AML-193 (cell line): ENCODE results near the gene ENTPD2.

ENCODE experiments used
- DNase-seq, 2 experiments: peaks; one replicate each; lab custom pipeline; 2025; lab: John Stamatoyannopoulos, UW

The ENTPD2 gene

DNA sequence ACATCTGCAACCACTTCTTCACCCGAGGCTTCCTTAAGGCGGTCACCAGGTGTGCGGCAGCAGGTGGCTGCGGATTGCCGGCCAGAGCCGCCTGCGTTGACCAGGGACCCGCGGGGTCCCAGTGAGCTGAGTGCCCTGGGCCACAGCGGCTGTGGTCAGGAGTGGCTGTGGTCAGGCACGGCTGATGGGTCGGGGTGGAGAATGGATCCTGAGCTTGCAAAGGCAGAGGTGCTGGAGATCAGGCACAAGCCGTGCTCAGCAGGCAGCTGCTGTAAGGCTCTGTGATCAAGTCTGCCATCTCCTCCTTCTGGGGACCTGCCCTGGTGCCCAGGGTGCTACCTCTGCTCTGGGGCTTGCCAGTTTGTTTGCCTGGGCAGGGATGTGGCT is 25.5 kb upstream of the ENTPD2 start:
- DNase-seq: no peak

DNA sequence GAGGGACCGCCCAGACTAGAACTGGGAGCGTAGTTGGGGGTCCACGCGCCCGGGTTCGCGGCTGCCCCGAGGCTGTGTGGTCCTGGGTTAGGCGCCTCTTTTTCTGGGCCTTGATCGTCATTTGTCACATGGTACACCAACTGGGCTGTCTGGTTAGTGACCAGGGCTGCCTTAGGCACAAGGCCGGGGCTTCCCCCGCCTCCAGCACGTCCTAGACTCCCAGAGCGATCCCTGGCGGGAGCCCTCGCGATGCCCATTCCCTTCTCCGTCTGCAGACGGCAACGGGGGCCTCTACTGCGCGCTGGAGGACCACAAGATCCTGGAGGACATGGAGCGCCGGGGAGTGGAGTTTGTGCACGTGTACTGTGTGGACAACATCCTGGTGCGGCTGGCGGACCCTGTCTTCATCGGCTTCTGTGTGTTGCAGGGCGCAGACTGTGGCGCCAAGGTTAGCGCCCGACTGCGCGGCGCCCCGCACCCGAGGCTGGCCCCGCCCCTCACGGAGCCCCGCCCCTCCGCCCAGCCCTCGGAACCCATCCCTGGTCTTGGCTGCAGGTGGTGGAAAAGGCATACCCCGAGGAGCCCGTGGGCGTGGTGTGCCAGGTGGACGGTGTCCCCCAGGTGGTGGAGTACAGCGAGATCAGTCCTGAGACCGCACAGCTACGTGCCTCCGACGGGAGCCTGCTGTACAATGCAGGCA is 25.0 kb upstream of the ENTPD2 start:
- no peak for DNase-seq

DNA sequence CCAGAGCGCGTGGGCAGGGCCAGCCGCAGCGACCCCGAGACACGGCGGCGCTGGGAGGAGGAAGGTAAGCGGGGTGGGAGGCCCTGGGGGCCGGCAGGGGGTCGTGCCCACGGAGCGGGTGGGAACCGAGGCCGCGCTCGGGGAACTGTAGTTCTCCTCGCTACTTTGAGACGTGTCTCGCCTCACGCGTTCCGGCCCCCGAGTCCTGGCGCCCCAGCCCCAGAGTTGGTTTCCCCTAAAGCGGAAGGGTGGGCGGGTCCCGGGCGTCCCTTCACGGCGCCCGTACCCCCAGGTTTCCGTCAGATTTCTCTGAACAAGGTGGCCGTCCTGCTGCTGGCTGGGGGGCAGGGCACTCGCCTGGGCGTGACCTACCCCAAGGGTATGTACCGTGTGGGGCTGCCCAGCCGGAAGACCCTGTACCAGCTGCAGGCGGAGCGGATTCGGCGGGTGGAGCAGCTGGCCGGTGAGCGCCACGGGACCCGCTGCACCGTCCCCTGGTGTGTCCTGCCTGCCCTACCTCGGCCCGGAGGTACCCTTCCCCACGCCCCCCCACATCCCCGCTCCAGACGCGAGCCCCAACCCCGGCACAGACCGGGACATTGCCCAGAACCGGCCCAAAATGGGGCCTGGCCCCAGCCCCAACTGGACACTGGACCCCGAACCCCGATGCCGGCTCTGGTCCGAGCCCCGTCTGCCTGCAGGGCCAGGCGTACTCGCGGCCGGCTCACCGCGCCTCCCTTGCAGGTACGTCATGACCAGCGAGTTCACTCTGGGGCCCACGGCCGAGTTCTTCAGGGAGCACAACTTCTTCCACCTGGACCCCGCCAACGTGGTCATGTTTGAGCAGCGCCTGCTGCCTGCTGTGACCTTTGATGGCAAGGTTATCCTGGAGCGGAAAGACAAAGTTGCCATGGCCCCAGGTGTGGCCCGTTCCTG is 24.2 kb upstream of the ENTPD2 start:
- DNase-seq: no peak

DNA sequence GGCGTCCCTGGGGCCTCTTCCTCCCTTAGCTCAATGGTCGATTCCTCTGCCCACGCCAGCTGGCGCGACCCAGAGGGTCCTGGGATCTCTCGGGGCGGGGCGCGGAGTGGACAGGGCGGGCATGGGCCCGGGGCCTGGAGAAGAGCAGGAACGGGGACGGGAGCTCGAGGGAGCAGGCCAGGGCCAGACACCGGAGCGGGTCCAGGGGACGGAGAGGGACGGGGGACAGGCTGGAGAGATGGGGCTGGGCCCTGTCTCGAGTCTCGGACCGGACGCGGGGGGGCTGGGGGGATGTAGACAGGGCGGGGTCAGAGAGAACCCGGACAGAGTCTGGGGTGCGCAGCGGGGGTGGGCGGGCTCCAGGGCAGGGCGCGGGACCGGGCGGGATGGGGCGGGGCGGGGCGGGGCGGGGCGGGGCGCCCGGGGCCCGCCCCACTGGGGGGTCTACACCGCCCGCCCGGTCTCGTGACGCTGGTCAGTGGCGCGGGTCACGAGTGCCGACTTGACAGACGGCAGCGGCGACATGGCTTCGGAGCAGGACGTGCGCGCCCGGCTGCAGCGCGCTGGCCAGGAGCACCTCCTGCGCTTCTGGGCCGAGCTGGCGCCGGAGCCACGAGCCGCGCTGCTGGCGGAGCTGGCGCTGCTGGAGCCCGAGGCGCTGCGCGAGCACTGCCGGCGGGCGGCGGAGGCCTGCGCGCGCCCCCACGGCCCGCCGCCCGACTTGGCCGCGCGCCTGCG is 23.3 kb upstream of the ENTPD2 start, which contains the start of gene UAP1L1:
TSS of gene UAP1L1 (plus strand) at position 508 of the 738 bp plus-strand sequence. CDS start at position 524, 16 bp downstream.
- peak; percentile 41 to 57 for DNase-seq

DNA sequence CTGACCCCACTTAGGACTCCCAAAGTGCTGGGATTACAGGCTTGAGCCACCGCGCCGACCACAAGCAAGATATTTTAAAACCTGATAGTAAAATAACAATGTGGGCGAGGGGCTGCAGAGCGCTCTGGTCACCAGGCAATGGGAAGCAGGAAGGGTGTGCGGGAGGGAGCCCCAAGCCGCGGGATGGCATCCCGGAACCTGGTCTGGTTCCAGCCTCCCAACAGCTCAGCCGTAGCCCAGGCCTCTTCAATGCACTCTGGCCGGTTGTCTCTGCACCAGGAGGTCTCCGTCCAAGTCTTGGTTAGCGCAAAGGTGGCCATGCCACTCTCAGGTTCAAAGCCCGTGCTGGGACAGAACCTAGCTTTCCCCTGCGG is 22.8 kb upstream of the ENTPD2 start:
- DNase-seq: no peak

DNA sequence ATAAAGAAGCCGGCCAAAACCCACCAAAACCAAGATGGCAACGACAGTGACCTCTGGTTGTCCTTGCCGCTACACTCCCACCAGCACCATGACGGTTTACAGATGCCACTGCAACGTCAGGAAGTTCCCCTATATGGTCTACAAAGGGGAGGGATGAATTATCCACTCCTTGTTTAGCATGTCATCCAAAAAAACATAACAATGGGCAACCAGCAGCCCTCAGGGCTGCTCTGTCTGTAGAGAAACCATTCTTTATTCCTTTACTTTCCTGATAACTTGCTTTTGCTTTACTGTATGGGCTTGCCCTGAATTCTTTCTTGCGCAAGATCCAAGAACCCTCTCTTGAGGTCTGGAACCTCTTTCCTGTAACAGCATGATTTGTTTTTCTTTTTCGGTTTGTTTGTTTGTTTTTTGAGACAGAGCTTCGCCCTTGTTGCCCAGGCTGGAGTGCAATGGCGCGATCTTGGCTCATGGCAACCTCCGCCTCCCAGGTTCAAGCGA is 21.5 kb upstream of the ENTPD2 start:
- no peak for DNase-seq

DNA sequence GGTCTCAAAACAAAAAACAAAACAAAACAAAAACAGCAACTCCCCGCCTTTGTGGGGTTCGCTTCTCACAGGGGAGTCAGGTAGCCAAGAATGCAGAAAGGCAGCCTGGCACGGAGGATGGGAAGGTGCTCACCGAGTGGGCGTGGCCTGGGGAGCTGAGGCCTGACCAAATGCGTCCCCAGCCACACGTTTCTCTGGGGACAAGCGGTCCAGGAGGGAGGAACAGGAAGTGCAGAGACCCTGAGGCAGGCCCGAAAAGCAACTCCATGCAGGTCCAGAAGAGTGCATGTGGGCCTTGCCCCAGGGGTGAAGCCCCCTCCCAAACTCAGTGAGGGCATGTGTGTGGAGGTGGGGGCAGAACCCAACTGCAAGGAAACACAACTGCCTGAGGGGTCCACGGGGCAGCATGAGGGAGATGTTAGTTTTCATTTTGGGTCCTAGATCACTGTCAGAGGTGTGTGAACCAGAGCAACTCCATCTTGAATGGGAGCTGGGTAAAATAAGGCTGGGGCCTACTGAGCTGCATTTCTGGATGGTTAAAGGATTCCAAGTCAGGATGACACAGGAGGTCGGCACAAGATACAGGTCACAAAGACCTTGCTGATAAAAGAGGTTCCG is 20.9 kb upstream of the ENTPD2 start:
- DNase-seq: no peak

DNA sequence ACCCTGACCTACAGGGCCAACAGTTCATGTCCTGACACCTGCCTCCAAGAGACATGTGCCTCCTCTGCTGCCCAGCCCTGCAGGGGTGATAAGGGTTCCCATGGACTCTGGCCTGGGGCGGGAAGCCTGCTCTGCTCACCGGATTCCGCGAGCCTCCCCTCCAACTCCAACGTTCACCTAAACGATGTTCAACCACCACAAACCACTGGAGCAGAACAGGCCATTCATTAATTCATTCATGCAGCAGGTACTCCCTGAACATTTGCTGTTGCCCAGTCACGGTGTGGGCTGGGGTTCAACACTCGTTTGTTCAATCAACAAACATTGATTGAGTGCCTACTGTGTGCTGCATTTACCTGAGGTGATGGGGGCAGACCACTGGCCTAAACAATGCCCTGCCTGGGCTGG is 20.1 kb upstream of the ENTPD2 start:
- no peak for DNase-seq

DNA sequence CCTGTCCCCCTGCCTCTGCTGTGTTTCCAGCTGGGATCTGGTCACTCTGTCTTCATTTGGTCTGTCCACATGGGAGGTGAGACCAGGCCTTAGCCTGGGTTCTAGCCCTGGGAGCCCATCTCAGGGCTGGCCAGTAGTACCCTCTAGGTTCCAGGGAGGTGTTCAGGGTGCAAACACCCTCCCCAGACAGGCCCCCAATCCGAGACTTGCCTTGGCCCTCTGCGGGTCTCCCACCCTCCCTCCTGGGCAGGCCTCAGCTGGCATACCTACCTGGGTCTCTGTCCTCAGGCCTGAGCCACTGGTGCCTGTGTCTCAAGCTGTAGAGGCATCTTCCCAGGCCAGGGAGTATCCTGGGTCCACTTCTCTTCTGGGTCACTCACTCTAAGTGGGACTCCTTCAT is 17.4 kb upstream of the ENTPD2 start:
- DNase-seq: no peak

DNA sequence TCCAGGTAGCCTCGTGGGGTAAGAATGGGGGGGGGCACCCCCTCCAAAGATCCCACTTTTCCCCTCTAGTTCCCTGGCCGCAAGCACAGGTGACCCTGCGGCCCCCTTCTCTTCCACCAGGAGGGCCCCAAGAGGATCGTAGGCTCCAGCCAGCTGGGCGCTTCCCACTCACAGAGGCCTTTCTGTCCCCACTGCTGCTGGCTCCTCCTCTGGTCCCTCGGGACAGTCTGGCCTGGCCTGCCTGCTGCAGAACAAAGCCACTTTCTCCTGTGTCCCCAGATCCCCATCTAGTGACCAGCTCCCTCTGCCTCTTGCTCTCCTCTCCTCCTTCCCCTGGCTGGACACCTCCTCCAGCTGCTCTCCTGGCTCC is 17.0 kb upstream of the ENTPD2 start:
- no peak for DNase-seq

DNA sequence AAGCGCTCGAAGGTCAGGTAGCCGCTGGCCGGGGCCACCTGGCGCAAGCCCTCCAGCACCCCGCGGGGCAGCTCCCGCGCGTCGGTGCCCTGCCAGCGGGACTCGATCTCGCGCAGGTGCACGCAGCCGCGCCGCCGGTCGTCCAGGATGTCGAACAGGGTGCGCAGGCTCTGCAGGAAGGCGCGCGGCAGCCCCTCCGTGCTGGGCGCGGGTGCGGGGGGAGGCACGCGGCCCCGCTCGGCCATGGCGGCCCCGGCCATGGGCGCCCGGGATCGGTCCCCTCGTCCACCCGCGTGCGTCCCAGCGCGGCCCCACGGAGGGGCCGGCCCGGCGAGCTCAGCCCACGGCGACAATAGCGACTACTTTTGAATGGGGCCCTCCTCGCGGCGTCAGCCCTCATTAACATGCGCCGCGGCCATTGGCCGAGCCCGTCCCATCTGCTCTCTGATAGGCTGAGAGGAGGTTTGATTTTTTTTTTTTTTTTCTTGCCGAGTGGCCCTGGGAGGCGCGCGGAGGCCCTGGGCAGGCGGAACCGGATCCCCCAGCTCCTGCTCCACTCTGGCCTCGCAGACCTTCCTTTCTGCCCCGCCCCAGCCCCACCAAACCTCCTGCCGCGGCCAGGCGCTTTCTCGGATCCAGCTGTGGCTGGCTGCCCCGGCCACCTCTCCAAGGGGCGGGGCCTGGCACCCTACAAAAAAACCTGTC is 16.5 kb upstream of the ENTPD2 start, which contains the start of gene SAPCD2:
TSS of gene SAPCD2 (minus strand) at position 357 of the 705 bp plus-strand sequence. CDS start at position 260, 97 bp downstream.
- DNase-seq: peak; percentile 69 to 90

DNA sequence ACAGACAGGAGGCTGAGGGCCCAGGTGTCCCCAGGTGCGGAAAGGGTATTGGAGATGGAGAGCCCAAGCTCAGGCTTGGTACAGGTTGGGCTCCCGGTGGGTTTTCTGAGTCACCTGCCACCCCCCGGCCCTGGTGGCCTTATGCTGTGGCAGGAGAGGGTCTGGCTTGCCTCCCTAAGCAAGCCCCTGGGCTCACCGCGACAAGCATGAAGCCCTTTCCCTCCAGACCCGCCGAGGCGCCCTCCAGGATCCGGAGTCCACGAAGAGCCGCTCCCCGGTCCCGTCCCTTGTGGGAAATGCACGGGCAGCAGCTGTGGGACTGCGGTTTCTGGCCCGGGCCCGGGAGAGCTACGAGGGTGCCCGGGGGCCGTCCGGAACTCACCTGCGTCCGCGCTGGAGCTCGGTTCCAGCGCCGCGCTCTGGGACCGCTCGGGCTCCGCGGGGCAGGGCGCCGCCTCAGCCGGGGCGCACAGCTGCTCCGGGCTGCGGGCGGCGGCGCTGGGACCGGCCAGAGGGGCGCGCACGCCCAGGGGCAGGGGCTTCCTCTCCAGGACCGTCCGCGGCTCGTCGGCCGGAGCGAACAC is 15.7 kb upstream of the ENTPD2 start:
- no peak for DNase-seq

DNA sequence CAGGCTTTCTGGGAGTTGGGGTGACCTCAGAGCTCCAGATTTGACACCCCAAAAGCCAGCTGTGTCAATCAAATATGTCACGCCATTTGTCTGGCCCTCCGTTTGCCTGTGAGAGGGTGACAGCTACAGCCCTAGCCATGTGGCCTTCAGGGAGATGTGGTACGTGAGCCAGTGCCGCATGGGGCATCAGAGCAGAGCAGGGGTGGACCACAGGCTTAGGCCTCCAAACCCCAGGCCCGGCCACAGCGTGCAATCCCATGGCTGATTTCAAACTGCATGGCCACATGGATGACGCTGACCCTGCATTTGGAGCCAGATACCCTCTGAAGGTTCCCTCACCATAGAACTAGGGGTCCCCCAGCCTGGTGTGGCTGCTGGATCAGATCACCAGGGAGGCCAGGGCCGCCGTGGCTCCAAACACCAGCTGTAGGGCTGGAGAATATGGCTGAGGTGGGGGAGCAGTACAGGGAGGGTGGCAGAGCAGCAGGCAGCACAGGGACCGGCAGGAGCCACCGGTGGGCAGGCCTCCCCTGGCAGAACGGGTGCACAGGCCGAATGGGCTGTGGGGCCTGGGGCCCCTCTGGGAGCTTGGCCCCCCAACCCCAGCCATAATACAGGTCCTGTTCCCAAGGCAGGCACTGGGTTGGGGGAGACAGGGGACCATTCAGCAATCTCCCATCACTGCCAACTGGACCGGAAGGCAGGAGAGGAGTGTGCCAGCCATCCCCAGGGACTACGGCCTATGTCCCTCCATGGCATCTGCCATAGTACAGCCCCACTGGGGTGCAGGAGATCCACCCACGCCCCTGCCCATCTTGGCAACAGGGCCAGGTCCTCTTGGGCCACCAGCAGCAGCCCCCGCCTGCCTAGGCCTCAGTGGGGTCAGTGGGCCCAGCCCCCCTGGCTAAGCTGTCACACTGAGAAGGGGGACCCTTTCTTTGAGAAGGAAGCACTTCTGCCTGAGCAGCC is 15.0 kb upstream of the ENTPD2 start:
- no peak for DNase-seq

DNA sequence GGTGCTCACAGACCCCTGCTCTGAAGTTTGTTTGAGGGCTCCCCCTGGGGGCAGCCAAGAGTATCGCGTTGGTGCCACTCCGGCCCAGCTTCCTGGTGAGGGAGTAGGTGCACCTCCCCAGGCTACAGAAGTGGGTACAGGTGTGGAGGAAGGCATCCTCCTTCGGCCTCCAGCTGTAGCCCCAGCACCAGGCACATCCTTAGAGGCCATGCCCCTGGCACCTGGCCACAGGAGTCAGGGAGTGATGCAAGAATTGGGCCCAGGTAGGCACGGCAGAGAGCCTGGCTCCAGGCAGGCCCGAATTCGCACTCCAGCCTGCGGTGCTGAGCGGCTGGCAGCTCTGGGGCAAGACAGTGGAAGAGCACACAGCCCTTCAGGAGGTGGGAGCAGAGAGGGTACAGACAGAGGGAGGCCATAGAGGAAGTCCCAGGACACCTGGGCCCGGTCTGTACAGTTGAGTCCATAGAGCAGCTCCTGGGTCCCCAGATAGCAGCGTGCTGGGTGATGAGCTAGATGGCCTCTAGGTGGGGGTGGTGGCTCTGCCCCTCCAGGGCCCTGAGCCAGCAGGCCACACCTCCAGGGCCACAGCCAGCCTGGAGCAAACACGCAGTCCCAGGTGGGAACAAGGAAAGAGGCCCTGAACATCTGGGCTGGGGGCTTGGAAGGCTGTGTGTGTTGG is 14.1 kb upstream of the ENTPD2 start:
- DNase-seq: peak; percentile 66 to 69

DNA sequence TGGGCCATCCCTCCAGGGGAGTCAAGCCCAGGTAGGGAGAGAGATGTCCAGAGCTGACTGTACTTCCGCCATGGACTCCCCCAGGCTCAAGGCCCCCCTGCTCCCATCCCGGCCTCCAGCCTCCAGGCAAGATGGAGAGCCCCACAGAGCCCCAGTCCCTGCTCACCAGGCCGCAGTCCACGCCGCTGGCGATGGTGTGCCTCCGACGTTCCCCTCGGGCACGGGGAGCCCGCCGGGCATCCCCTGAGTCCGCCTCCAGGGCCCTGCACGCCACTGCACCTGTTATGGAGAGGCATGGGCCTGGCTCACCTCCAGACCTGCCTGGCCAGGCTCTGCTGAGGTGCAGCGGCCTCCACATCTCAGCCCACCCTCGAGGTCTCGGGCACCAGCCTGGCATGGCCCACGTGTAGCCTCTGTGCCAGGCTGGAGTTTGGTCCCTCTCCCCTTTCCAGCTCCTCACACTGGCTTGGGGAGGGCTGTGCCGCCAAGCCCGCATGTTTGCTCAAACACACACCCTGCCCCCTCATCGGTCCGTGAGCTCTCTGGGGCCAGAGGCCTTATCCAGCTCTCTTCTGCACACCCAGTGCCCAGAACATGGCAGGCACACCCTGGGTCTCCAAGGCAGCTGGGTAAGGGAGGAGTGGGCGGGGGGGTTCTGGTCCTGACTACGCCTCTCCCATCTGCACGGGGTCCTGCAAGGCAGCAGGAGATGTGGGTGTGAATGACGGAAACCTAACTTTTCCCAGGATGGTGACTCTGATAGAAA is 12.4 kb upstream of the ENTPD2 start:
- DNase-seq: no peak

DNA sequence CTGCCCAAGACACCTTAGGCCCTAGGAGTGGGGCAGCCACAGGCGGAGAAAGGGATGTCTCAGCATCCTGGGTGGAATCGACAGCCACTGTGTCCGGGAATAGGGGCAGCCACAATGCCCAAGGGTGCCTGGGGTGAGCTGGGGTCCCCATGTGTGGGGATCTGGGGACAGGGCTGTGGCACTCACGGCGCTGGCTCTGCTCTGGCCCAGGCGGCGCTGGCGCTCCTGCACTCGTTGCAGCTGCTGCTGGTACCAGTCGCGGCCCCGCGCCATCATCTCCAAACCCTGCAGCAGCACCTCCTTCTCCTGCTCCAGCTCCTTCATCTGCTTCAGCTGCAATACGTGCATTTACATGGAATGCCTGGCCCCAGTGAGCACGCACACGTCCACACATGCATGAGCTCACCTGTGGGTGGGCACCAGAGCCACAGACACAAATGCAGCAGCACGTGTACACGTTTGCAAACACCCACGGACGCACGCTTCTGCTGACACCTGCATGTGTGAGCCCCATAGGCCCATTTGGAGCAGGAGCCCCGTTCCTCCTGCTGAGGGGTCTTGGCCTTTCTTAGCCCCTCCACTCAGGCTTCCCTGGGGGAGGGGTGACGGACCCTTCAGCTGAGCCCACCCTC is 11.6 kb upstream of the ENTPD2 start:
- DNase-seq: no peak

DNA sequence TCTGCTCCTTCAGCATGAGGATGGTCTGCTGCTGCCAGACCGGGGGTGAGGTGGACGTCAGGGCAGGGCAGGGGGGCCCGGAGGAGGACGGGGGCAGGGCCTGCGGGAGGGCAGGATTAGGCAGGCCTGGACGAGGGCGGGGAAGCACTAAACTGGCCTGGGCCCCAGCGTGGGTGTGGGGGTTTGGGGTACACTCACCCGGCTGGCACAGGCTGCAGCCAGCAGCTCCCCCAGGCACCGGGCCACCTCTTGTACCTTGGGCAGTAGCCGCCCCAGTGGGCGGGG is 11.0 kb upstream of the ENTPD2 start:
- DNase-seq: no peak
